ENCODE results near the gene KRTAP2-3. TPM values are rescaled to one million over a fixed set of nuclear protein-coding genes. Genes with fewer than 3 reads are reported as not detected.

KRTAP2-3 gene
- total and polyA plus RNA-seq, 9 donors, result not detected

DNA sequence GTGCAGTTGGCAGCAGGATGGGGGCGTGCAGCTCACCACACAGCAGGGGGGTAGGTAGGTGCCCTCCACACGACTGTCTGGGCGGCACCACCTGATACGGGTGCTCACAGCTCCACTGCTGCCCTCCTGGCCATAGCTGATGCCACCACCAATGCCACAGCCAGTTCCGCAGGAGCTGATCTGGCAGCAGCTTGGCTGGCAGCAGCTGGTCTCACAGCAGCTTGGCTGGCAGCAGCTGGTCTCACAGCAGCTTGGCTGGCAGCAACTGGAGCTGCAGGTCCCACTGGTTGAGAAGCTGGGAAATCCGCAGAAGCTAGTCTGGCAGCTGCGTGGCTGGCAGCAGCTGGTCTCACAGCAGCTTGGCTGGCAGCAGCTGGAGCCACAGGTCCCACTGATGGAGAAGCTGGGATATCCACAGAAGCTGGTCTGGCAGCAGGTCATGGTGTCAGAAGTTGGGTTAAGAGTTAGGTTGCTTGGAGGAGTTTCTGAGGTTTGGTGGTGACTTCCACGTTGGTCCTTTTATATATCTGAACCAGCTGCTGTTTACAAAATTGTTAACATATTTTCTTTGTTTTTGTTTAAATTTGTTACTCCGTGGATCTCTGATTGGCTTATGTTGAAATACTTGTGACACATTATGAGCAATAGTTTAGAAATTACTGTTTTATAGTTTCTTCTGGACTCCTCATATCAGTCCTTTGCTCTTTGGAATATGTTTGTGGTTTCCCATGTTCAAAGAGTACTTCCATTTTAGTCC, 33.0 kb downstream of the KRTAP2-3 start, which contains the start of gene KRTAP1-5:
TSS of gene KRTAP1-5 (minus strand) at position 494 of the 757 bp plus-strand sequence. CDS start at position 441, 53 bp downstream.
- no peak within 1 kb of the TSS for H3K27ac ChIP-seq
- TF ChIP-seq EP300 (IDR thresholded peaks at IDR 0.05), result no peak
- TF ChIP-seq, protein P1, sequence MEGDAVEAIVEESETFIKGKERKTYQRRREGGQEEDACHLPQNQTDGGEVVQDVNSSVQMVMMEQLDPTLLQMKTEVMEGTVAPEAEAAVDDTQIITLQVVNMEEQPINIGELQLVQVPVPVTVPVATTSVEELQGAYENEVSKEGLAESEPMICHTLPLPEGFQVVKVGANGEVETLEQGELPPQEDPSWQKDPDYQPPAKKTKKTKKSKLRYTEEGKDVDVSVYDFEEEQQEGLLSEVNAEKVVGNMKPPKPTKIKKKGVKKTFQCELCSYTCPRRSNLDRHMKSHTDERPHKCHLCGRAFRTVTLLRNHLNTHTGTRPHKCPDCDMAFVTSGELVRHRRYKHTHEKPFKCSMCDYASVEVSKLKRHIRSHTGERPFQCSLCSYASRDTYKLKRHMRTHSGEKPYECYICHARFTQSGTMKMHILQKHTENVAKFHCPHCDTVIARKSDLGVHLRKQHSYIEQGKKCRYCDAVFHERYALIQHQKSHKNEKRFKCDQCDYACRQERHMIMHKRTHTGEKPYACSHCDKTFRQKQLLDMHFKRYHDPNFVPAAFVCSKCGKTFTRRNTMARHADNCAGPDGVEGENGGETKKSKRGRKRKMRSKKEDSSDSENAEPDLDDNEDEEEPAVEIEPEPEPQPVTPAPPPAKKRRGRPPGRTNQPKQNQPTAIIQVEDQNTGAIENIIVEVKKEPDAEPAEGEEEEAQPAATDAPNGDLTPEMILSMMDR (IDR thresholded peaks at IDR 0.05), result no peak
- TF ChIP-seq POLR2A (IDR thresholded peaks at IDR 0.05), result no peak
- no peaks in the 10 kb centered on the region for H3K9me3 ChIP-seq
- no peaks in the 10 kb centered on the region for H3K27me3 ChIP-seq
- peaks cover 2% of the 10 kb centered on the region for H3K4me1 ChIP-seq (ENCODE audit: insufficient read depth)
- intact Hi-C loops (cut with DNase I), result no loop called here
- no peak within 1 kb of the TSS for H3K4me3 ChIP-seq
- DNase-seq, result no peak
- 54 to 61% (median 55%) methylated on average over 9 of the region's 9 CpGs for WGBS, 3 donors
- no peaks in the 10 kb centered on the region for H3K36me3 ChIP-seq

- 79 to 80% (median 80%) methylated on average over 3 of the region's 3 CpGs for WGBS, 3 donors
Observed at GRCh38 chr17:41024697-41025096, 35.2 kb downstream of the KRTAP2-3 start.

GRCh38 chr17:41020336-41020735, 39.6 kb downstream of the KRTAP2-3 start:
- H3K27ac ChIP-seq, result no peak overlapping the region
- intact Hi-C loops (cut with DNase I), result no loop called here
- DNase-seq, result no peak
- H3K27me3 ChIP-seq, result no peaks in the 10 kb centered on the region
- no peaks in the 10 kb centered on the region for H3K9me3 ChIP-seq
- H3K4me3 ChIP-seq, result no peak overlapping the region
- no peaks in the 10 kb centered on the region for H3K36me3 ChIP-seq
- TF ChIP-seq, protein P1 (IDR thresholded peaks at IDR 0.05), result no peak
- no peak for TF ChIP-seq POLR2A (IDR thresholded peaks at IDR 0.05)
- no peak for TF ChIP-seq EP300 (IDR thresholded peaks at IDR 0.05)
- H3K4me1 ChIP-seq (ENCODE audit: insufficient read depth), result no peaks in the 10 kb centered on the region

More at GRCh38 chr17:41024697-41025096, 35.2 kb downstream of the KRTAP2-3 start:
- TF ChIP-seq EP300 (IDR thresholded peaks at IDR 0.05), result no peak
- no peaks in the 10 kb centered on the region for H3K27me3 ChIP-seq
- no peak overlapping the region for H3K4me3 ChIP-seq
- no peaks in the 10 kb centered on the region for H3K9me3 ChIP-seq
- intact Hi-C loops (cut with DNase I), result no loop called here
- no peak for DNase-seq
- peaks cover 2% of the 10 kb centered on the region for H3K4me1 ChIP-seq (ENCODE audit: insufficient read depth)
- no peaks in the 10 kb centered on the region for H3K36me3 ChIP-seq
- no peak overlapping the region for H3K27ac ChIP-seq

DNA sequence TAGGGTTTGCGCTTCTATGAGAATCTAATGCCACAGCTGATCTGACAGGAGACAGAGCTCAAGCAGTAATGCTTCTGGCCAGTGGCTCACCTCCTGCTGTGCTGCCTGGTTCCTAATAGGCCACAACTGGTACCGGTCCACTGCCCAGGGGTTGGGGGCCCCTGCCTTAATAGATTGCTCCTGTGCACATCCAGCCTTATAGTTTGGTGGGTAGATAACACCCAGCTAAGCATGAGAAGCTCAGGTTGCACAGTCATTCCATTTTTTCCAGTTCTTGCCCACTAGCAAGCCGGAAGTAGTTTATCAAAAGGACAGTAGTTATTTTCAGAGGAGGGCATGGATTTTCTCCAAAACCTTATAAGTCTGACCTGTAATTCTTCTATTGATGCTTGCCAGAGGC, 40.5 kb downstream of the KRTAP2-3 start:
- 93 to 96% (median 95%) methylated on average over 3 of the region's 3 CpGs for WGBS, 3 donors
- Histone ChIP-seq H3K4me3 (no peak overlapping the region), H3K27ac (no peak overlapping the region), H3K9me3 (no peaks in the 10 kb centered on the region), H3K27me3 (no peaks in the 10 kb centered on the region), H3K36me3 (no peaks in the 10 kb centered on the region), H3K4me1 (ENCODE audit: insufficient read depth) (no peaks in the 10 kb centered on the region)
- TF ChIP-seq, protein P1 (IDR thresholded peaks at IDR 0.05), result no peak
- TF ChIP-seq POLR2A (IDR thresholded peaks at IDR 0.05), result no peak
- no peak for TF ChIP-seq EP300 (IDR thresholded peaks at IDR 0.05)
- intact Hi-C loops (cut with DNase I), result no loop called here
- no peak for DNase-seq

GRCh38 chr17:41018541-41018940, 41.4 kb downstream of the KRTAP2-3 start:
- no peak for DNase-seq
- TF ChIP-seq EP300 (IDR thresholded peaks at IDR 0.05) (no peak), POLR2A (IDR thresholded peaks at IDR 0.05) (no peak)
- TF ChIP-seq, protein P1 (IDR thresholded peaks at IDR 0.05), result no peak
- Histone ChIP-seq H3K4me3 (no peak overlapping the region), H3K4me1 (ENCODE audit: insufficient read depth) (no peaks in the 10 kb centered on the region), H3K9me3 (no peaks in the 10 kb centered on the region), H3K36me3 (no peaks in the 10 kb centered on the region), H3K27me3 (no peaks in the 10 kb centered on the region), H3K27ac (no peak overlapping the region)
- WGBS, 3 donors, result 87 to 93% (median 90%) methylated on average over 3 of the region's 3 CpGs
- intact Hi-C loops (cut with DNase I), result no loop called here

Measured in ovary (tissue), 9 donors.